HUDEP-2 (cell line): Measurements from ENCODE around the gene MAPK1IP1L.

Experiments used
- DNase-seq, 76 experiments: peaks; one replicate each; lab custom pipeline; 2025; ENCODE audit not compliant: unreplicated experiment in 76 of 76; lab: John Stamatoyannopoulos, UW

The MAPK1IP1L gene

GRCh38 chr14:55118761-55119160 is 67.3 kb downstream of the MAPK1IP1L start:
- no peak for DNase-seq
